Activated T-cell treated with anti-CD3 and anti-CD28 coated beads for 1 hour (primary cell): ENCODE measurements around the gene TUBB4A.
"Not testable (repeated sequence)": the region's sequence is repeated elsewhere in the genome, so short reads cannot be mapped to it uniquely, and the experiment has no call there.

Source experiments
- DNase-seq: peaks from one replicate; pipeline ENCODE4 v3.0.0-alpha.2; 2020; ENCODE audit warnings: low read depth

Gene TUBB4A

DNA sequence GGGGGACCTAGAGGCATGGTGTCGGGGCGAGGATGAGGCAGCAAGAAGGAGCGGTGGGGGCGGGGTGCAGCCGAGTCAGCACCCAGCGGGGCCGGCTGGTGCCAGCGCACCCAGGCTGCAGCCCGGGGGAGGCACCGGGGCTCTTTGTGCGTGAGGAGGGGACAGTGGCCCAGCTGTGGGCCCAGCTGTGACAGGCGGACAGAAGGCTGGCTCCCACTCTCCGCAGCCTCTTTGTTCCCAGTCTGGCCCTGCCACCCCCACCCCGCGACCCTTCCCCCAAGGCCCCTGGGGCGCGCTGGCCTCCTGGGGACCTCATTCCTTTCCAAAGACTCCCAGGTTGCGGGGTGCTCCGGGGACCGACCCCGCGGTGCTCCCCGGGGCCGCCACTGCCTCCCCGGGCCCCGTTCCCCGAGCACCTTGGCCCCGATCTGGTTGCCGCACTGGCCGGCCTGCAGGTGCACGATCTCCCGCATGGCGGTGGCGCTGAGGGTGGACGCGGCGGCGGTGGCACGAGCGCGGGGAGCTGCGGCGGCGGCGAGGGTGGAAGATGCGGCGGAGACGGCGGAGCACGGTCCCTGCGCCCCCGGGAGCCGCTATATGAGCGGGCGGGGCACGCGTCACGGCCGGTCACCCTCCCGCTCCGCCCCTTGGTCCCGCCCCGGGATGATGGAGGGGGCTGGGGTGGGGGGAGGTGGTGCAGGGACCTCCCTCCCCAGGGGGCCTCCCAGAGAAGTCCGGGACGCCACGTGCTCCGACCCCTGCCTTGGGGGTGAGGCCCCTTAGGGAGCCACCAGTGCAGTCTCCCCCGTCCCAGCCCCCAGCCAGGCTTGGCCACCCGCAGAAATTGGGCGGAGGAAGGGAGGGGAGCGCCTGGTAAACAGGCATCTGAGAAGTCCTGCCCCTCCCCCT is at the start of gene TUBB4A:
Gene TUBB4A, minus strand, starts transcription at position 570 of the 909 bp plus-strand sequence. Its CDS starts 97 bp downstream, at position 473.
- peak; percentile 24 for DNase-seq

DNA sequence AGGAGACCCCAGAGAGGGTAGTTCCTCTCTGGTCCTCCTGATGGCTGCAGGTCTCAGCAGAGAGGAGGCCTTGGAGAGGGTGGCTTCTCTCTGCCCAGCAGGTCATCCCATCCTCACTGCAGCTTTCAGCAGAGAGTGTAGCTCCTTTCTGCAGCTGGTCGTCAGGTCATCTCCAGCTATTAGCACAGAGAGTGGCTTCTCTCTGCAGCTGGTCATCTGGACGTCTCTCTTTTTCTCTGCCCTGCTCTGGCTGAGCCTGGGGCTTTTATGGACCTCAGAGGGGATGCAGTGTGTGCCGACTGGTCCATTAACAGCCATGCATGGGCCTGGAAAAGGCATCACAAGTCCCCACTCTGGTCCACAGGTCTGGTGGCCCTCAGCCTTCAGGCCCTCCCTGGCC is 49.0 kb upstream of the TUBB4A start:
- DNase-seq: no peak

- DNase-seq: not testable (repeated sequence)
Measured at GRCh38 chr19:6550679-6551078, 48.6 kb upstream of the TUBB4A start.

DNA sequence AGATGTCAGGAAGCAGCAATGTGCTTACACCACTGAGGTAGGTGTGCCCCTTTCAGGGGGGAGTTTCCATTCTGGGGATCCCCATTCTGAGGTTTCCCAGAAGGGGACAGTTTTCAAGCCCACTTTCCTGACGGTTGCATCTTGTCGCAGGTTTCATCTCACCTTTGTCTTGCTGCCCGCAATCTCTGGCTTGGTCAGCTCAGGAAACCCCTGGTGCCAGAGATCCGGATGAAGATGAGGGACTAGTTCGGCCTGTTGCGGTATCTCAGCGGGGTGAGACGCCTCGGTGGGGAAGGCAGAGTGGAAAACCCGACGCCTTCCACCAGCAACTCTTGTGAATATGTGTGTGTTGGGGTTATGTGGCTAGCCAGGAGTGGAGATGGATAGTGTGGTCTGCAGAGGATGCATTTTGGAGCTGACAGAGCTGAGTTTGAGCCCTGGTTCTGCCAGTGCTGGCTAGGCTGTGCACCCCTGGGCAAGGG is 41.8 kb upstream of the TUBB4A start:
- DNase-seq: no peak

DNA sequence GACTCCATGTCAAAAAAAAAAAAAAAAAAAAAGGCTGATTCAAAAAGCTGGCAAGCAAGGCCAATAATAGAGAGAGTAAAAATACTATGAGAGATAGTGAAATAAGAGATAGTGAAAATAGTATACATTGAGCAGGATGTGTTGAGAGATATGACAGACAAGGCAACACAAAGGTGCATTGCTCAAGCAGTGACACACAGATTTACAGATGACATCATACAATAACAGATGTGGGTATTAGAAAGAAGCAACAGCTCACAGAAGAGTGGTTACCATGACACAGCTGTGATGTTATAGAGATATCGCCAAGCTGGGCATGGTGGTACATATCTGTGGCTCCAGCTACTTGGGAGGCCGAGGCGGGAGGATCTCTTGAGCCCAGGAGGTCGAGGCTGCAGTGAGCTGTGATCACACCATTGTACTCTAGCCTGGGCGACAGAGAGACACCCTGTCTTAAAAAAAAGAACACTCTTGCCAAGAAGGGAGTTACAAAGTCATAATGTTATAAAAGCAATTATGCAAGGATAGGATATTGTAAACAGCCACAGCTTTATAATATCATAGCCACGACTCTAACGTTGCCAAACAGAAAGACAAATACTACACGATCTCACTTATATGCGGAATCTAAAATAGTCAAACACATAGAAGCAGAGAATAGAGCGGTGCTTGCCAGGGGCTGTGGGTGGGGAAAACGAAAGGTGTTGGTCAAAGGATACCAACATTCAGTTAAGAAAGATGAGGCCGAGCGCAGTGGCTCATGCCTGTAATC is 39.0 kb upstream of the TUBB4A start:
- DNase-seq: no peak

GRCh38 chr19:6539514-6539913 is 37.4 kb upstream of the TUBB4A start:
- no peak for DNase-seq

DNA sequence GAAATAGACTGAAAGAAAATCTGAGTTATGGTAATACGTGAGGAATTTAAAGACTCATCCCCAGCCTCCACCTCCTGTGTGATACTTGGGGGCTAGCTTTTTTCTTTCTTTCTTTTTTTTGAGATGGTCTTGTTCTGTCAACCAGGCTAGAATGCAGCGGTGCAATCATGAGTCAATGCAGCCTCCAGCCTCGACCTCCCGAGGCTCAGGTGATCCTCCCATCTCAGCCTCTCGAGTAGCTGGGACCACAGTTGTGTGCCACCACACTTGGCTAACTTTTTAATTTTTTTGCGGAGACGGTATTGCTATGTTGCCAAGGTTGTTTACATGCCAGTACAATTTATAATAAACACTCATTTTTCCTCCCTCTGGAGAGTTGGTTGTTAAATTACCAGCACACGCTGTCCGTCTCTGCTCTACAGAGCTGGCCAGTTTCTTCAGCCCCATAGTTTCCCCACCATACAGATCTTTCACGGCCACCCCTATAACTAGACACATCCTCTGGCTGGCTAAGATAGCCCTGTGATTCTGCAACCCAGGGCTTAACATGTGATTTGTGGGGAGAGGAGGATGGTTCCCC is 33.5 kb upstream of the TUBB4A start:
- DNase-seq: no peak

DNA sequence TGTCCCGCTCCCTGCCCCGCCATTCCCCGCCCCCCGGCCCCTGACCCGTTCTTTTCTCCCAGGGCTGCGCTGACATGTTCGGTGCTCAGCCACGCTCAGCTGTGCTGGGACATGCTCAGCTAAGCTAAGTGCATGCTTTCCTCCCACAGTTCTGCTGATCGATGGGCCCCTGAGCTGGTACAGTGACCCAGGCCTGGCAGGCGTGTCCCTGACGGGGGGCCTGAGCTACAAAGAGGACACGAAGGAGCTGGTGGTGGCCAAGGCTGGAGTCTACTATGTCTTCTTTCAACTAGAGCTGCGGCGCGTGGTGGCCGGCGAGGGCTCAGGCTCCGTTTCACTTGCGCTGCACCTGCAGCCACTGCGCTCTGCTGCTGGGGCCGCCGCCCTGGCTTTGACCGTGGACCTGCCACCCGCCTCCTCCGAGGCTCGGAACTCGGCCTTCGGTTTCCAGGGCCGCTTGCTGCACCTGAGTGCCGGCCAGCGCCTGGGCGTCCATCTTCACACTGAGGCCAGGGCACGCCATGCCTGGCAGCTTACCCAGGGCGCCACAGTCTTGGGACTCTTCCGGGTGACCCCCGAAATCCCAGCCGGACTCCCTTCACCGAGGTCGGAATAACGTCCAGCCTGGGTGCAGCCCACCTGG is 32.5 kb upstream of the TUBB4A start:
- no peak for DNase-seq

DNA sequence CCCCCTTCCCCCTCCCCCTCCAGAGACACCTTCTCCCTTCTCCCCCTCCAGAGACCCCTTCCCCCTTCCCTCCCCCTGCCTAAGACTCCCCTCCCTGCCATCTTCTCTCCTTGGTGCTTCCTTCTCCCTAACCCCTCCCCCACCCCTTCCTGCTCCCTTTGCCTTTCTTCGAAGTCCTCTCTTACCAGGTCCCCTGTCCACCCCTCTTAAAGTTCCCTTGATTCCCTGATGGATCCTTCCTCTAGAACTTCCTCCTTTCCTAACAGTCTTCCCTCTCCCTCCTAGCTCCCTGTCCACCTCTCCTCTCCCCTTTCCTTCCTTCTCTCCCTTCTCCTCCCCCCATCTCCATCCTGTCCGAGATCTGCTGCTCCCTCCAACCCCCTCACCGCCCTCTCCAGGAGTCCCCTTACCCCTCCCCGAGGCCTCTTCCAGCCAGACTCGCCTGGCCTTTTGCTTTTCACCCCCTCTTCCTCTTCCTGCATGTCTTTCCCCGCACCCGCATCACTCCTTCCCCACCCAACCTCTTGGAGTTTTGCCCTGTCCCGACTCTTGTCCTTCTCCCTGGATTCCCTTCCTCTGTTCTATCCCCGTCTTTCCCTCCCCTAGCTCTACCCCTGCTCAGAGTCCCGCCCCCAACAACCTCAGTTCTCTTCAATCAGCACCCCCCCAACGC is 31.8 kb upstream of the TUBB4A start:
- no peak for DNase-seq

- DNase-seq: no peak
Measured at GRCh38 chr19:6533000-6533328, 30.9 kb upstream of the TUBB4A start.

- no peak for DNase-seq
Measured at GRCh38 chr19:6532244-6532999, 30.3 kb upstream of the TUBB4A start.

DNA sequence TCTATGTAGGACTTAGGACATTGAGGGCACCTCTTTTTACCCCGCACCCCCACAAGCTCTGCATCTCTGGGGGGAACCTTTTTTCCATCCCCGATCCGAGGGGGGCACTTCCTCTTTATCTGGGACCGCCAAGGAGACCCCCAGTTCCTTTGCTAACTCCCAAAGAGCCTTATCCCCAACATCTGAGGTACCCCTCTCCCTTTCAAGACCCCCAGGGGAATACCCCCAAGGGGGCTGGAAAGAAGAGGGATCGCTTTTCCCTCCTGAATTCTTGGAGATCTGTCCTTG is 29.8 kb upstream of the TUBB4A start:
- no peak for DNase-seq

- no peak for DNase-seq
Measured at GRCh38 chr19:6531163-6531955, 29.2 kb upstream of the TUBB4A start.

DNA sequence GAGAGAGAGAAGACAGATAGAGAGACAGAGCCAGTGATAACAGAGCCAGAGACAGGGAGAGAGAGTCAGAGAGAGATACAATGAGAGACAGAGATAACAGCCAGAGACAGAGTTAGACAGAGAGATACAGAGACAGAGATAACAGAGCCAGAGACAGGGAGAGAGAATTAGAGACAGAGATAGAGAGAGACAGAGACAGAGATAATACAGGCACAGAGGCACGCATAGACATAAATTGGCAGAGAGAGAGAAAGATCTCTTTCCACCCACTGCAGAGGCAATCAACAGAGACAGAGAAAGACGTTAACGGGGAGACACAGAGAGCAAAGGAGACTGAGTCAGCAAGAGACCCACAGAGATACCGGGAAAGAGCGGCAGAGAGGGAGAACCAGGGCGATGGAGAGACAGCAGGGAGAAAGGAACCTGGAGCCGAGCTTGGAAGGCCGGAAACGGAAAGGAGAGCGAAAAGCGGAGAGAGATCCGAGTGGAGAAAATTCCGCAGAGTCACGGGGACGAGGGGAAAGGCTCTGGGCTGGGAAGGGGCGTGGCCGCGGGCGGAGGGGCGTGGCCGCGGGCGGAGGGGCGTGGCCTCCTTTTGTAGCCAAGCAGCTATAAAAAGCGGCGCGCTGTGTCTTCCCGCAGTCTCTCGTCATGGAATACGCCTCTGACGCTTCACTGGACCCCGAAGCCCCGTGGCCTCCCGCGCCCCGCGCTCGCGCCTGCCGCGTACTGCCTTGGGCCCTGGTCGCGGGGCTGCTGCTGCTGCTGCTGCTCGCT is 28.5 kb upstream of the TUBB4A start, which contains the start of gene TNFSF9:
Gene TNFSF9, plus strand, starts transcription at position 641 of the 777 bp plus-strand sequence. Its CDS starts 11 bp downstream, at position 652.
- DNase-seq: peak; percentile 74

GRCh38 chr19:6529937-6530385 is 27.9 kb upstream of the TUBB4A start:
- DNase-seq: no peak

- no peak for DNase-seq
Measured at GRCh38 chr19:6529351-6529750, 27.2 kb upstream of the TUBB4A start.

- DNase-seq: no peak
Measured at GRCh38 chr19:6528544-6529121, 26.5 kb upstream of the TUBB4A start.

DNA sequence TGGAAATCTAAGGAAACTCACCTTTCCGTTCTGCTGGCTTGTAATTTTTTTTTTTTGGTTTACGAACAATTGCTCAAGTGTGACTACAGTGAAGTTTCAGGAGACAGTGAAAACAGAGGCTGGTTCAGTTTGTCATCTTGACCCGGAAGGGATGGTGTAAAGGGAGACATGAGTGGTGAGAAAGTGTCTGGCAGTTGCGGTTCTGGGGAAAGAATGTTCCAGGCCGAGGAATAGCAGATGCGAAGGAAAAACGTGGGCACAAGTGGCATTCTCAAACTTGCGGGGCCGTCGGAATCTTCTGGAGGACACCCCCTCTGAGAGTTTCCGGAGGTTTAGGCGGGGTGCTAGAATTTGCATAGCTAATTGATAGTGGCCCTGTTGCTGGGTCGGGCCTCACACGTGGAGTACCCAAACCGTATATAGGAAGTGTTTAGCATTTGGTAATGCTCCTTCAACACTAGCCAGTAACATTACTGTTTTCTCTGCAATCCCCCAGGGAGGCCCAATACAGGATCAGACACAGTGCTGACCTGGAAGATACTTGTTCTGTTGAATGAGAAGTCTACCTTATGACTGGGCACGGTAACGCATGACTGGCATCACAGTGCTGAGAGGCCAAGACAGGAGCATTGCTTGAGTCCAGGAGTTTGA is 25.9 kb upstream of the TUBB4A start:
- DNase-seq: no peak
